NCI-H2196 treated with DMSO at 0.1 percent for 48 hours (cell line): Measurements from ENCODE around the gene POU3F2.
A peak's percentile ranks its signal among the peaks of the same experiment; 100 is the strongest.

Source experiments
- DNase-seq: peaks from one replicate; lab custom pipeline; 2025; ENCODE audit not compliant: unreplicated experiment; lab: John Stamatoyannopoulos, UW

The POU3F2 gene

GRCh38 chr6:98834060-98835031, at the start of gene POU3F2:
Gene POU3F2 (plus strand): TSS chr6:98834574. CDS start chr6:98834874, 300 bp downstream.
- peak; percentile 95 for DNase-seq

GRCh38 chr6:98787435-98787834, 46.9 kb upstream of the POU3F2 start:
- no peak for DNase-seq

- DNase-seq = no peak
Measured at GRCh38 chr6:98787961-98788360, 46.4 kb upstream of the POU3F2 start.

GRCh38 chr6:98794307-98794842, 40.0 kb upstream of the POU3F2 start:
- DNase-seq = no peak

GRCh38 chr6:98797217-98797994, 37.0 kb upstream of the POU3F2 start:
- no peak for DNase-seq

GRCh38 chr6:98800866-98801265, 33.5 kb upstream of the POU3F2 start:
- no peak for DNase-seq

GRCh38 chr6:98808541-98809210, 25.7 kb upstream of the POU3F2 start:
- DNase-seq = no peak

GRCh38 chr6:98812220-98812619, 22.2 kb upstream of the POU3F2 start:
- DNase-seq = no peak

- no peak for DNase-seq
Measured at GRCh38 chr6:98816799-98817198, 17.6 kb upstream of the POU3F2 start.

- no peak for DNase-seq
Measured at GRCh38 chr6:98821756-98822405, 12.5 kb upstream of the POU3F2 start.

- no peak for DNase-seq
Measured at GRCh38 chr6:98823428-98824161, 10.8 kb upstream of the POU3F2 start.

GRCh38 chr6:98824162-98824901, 10.0 kb upstream of the POU3F2 start:
- no peak for DNase-seq

GRCh38 chr6:98824902-98825599, 9.3 kb upstream of the POU3F2 start:
- no peak for DNase-seq

- no peak for DNase-seq
Measured at GRCh38 chr6:98825600-98826230, 8.7 kb upstream of the POU3F2 start.

GRCh38 chr6:98827295-98828159, 6.8 kb upstream of the POU3F2 start:
- no peak for DNase-seq

GRCh38 chr6:98828211-98828788, 6.1 kb upstream of the POU3F2 start:
- no peak for DNase-seq

GRCh38 chr6:98828941-98829411, 5.4 kb upstream of the POU3F2 start:
- DNase-seq = peak; percentile 48
